ENCODE results near the gene POMP.

GRCh38 chr13:28723806-28724205 is 64.9 kb downstream of the POMP start:
- TF ChIP-seq YY1 (IDR thresholded peaks at IDR 0.05; ENCODE audit: insufficient read depth, insufficient read length), result no peak
- TF ChIP-seq ZNF274 (IDR thresholded peaks at IDR 0.05; ENCODE audit: low read depth, low read length), result no peak
- TF ChIP-seq SUZ12 (IDR thresholded peaks at IDR 0.05; ENCODE audit: extremely low read depth, insufficient read depth, insufficient read length), result no peak
